ENCODE measurements around the gene MYLK.

DNA sequence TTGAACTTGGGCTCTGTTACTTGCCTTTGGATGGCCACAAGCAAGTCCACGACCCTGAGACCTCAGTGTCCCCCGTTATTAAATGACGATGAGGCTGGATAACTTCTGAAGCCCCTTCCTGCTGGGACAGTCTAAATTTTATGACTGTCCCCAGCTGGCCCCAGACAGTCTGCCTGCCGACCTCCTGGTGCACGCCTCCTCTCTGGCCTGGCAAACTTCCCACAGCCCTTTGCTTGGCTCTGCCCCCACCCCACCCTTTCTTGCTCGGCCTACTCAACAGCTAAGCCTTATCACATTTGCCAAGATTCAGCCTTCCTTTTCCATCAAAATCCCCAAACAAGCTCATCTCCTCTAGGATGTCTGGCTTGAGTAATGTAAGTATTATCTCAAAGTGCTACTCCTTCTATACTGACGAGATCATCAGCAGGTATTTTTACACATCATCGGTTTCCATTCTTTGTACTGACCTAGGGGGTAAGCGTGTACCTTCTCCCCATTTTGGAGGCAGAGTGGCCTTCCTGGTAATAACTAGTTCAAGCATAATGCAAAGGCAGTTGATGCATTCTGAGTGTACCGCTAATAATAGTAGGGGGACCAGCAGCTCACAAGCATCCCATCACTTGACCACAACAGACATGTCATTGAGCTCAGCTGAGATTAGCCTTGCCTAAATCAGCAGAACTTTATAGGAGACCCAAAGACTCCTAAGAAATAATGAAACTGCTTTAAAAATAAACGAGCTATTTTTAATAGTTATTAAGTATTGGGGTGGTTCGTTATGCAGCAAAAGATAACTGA is 178.4 kb downstream of the MYLK start:
- TF ChIP-seq, protein P1, sequence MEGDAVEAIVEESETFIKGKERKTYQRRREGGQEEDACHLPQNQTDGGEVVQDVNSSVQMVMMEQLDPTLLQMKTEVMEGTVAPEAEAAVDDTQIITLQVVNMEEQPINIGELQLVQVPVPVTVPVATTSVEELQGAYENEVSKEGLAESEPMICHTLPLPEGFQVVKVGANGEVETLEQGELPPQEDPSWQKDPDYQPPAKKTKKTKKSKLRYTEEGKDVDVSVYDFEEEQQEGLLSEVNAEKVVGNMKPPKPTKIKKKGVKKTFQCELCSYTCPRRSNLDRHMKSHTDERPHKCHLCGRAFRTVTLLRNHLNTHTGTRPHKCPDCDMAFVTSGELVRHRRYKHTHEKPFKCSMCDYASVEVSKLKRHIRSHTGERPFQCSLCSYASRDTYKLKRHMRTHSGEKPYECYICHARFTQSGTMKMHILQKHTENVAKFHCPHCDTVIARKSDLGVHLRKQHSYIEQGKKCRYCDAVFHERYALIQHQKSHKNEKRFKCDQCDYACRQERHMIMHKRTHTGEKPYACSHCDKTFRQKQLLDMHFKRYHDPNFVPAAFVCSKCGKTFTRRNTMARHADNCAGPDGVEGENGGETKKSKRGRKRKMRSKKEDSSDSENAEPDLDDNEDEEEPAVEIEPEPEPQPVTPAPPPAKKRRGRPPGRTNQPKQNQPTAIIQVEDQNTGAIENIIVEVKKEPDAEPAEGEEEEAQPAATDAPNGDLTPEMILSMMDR (IDR thresholded peaks at IDR 0.05), result no peak
- no peak for TF ChIP-seq POLR2A (IDR thresholded peaks at IDR 0.05)

Measured in lower leg skin (tissue), 3 donors.